Midbrain (tissue), 1 donor: ENCODE measurements around the gene IAH1.

Source experiments
- DNase-seq: peaks from one replicate; lab custom pipeline; 2025; lab: John Stamatoyannopoulos, UW

Gene IAH1

GRCh38 chr2:9527995-9528787, 53.8 kb downstream of the IAH1 start:
- no peak for DNase-seq

GRCh38 chr2:9532421-9532820, 58.1 kb downstream of the IAH1 start:
- no peak for DNase-seq

GRCh38 chr2:9533663-9534062, 59.3 kb downstream of the IAH1 start:
- no peak for DNase-seq

DNA sequence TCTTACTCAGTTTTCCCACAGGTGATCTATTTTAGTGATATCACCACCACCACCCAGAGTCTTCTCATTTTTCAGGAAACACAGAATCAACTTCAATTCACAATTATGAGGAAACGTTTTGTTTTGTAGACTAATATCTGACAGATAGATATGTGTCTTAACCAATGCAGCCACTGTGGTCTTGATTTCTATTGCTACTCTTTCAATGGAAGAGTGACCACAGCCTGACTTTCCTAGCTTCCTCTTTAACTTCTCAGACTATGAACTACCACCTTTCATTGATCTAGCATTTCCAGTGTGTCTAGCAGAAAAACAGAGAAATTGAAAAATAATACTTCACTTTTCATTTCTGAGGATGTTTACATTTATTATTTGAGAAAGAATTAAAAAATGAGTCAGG, 60.8 kb downstream of the IAH1 start:
- no peak for DNase-seq

DNA sequence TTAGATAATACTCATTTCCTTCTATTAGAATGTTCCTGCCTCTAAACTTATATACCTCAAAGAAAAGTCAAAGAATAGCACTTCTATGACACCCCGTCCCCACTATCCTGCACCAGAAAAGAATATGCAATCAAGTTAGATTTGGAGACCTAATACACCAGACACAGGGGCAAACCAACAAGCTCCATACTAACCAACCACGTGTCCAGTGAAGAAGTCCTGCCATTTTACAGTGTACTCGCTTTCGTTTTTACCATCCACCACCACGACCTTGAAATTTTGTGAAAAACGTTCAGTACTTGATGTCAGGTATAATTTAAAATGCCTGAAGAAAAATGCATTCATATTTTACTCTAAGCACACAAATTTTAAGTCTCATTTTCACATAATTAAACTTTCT, 62.2 kb downstream of the IAH1 start:
- DNase-seq = no peak

DNA sequence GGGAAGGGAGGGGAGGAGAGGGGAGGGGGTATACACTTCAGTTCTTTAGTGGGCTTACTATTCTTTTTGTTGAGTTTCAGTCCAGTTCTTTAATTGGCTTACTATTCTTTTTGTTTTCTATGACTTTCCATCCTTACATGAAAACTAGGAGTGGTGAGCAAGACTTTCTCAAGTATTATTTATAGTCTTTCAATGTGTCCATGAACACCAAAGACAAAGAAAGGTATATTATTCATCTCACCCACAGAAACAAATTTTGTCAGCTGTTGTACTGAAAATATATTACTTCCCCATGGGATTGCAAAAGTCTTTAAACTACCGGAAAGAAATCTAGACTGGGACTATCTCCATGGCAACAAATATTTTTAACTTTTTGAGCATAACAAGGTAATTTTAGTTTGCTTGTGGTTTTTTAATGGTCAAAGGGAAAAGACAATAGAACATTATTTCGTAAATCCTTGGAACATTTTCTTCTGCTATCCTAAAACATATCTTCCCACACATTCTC, 63.7 kb downstream of the IAH1 start:
- DNase-seq = no peak
